ENCODE measurements around the gene MYG1. TPM values are rescaled to one million over a fixed set of nuclear protein-coding genes. Genes with fewer than 3 reads are reported as not detected.

Gene MYG1
- total and polyA plus RNA-seq, 2 of the 13 experiments (the other 11 are each of a cell fraction or from before 2014, with no cell fraction given) = 38.6 to 58.0 TPM

- peak; percentile 95 for TF ChIP-seq SAP130 (CRISPR knock-in tag; IDR thresholded peaks at IDR 0.05; ENCODE audit: low read depth)
- TF ChIP-seq NCOA1 (CRISPR knock-in tag; IDR thresholded peaks at IDR 0.05) = no peak; the same call in 1 of the 2 replicates
- TF ChIP-seq ONECUT2 (CRISPR knock-in tag; IDR thresholded peaks at IDR 0.05) = peak; percentile 59; the same call in 1 of the 2 replicates
- TF ChIP-seq THAP7 (CRISPR knock-in tag; IDR thresholded peaks at IDR 0.05) = peak; percentile 90
- peak; percentile 94 for TF ChIP-seq ZNF839 (CRISPR knock-in tag; IDR thresholded peaks at IDR 0.05; ENCODE audit: borderline replicate concordance)
- TF ChIP-seq ZNF205 (CRISPR knock-in tag; IDR thresholded peaks at IDR 0.05) = 0 out of 2 replicates have a peak, but pooled peaks have one; percentile 50
- TF ChIP-seq ZNF329 (CRISPR knock-in tag; IDR thresholded peaks at IDR 0.05; ENCODE audit: low read depth) = peak; percentile 90
- TF ChIP-seq ZNF747 (CRISPR knock-in tag; IDR thresholded peaks at IDR 0.05; ENCODE audit: borderline replicate concordance) = peak; percentile 68; the same call in 1 of the 2 replicates
- 0 out of 2 replicates have a peak, but pooled peaks have one; percentile 57 for TF ChIP-seq SMAD9 (CRISPR knock-in tag; IDR thresholded peaks at IDR 0.05)
- TF ChIP-seq ZNF530 (CRISPR knock-in tag; IDR thresholded peaks at IDR 0.05; ENCODE audit: low read depth) = no peak
- TF ChIP-seq NFIB (CRISPR knock-in tag; IDR thresholded peaks at IDR 0.05; ENCODE audit: borderline replicate concordance) = no peak
- TF ChIP-seq ELF3 (CRISPR knock-in tag; IDR thresholded peaks at IDR 0.05) = peak; percentile 94
- peak; percentile 74; the same call in 1 of the 2 replicates for TF ChIP-seq GMEB1 (CRISPR knock-in tag; IDR thresholded peaks at IDR 0.05; ENCODE audit: borderline replicate concordance)
- TF ChIP-seq ZNF556 (CRISPR knock-in tag; IDR thresholded peaks at IDR 0.05; ENCODE audit: borderline replicate concordance) = peak; percentile 86; the same call in 1 of the 2 replicates
- TF ChIP-seq BCLAF1 (IDR thresholded peaks at IDR 0.05) = no peak
- TF ChIP-seq DPF2 (CRISPR knock-in tag; IDR thresholded peaks at IDR 0.05; ENCODE audit: borderline replicate concordance, low read depth) = 0 out of 2 replicates have a peak, but pooled peaks have one; percentile 19
- TF ChIP-seq SP1 (IDR thresholded peaks at IDR 0.05) = no peak
- TF ChIP-seq SP1 (CRISPR knock-in tag; IDR thresholded peaks at IDR 0.05) = peak; percentile 70; the same call in 1 of the 2 replicates
- peak; percentile 75; the same call in 2 of the 3 replicates for TF ChIP-seq MXI1 (IDR thresholded peaks at IDR 0.05; ENCODE audit: borderline replicate concordance, low read depth, low read length)
- peak; percentile 96 for TF ChIP-seq RBFOX2 (IDR thresholded peaks at IDR 0.05; ENCODE audit: low read depth, low read length)
- 0 out of 2 replicates have a peak, but pooled peaks have one; percentile 36 for TF ChIP-seq BATF2 (CRISPR knock-in tag; IDR thresholded peaks at IDR 0.05)
- peak; percentile 70 for TF ChIP-seq SP2 (CRISPR knock-in tag; IDR thresholded peaks at IDR 0.05)
- TF ChIP-seq HES4 (CRISPR knock-in tag; IDR thresholded peaks at IDR 0.05; ENCODE audit: borderline replicate concordance) = 0 out of 2 replicates have a peak, but pooled peaks have one; percentile 29
Observed at GRCh38 chr12:53299454-53300180, at the start of gene MYG1 (continued).

Data from HepG2 (cell line).